HG03064 (cell line): ENCODE measurements around the gene AGL.
"Not testable (repeated sequence)": the region's sequence is repeated elsewhere in the genome, so short reads cannot be mapped to it uniquely, and the experiment has no call there.

ENCODE experiments used
- ATAC-seq: cut with Tn5 transposase; IDR thresholded peaks from one replicate; pipeline ENCODE4 v1.9.1; 2021; ENCODE audit warnings: low read depth; ENCODE audit not compliant: unreplicated experiment

Gene AGL

GRCh38 chr1:99935534-99935933 lies 85.4 kb downstream of the AGL start:
- no peak for ATAC-seq

GRCh38 chr1:99936071-99936470 lies 85.9 kb downstream of the AGL start:
- no peak for ATAC-seq

- ATAC-seq, result no peak
Measured at GRCh38 chr1:99942723-99943122, 92.6 kb downstream of the AGL start.

- ATAC-seq, result no peak
Measured at GRCh38 chr1:99943223-99943794, 93.1 kb downstream of the AGL start.

GRCh38 chr1:99944192-99944591 lies 94.0 kb downstream of the AGL start:
- ATAC-seq, result no peak

DNA sequence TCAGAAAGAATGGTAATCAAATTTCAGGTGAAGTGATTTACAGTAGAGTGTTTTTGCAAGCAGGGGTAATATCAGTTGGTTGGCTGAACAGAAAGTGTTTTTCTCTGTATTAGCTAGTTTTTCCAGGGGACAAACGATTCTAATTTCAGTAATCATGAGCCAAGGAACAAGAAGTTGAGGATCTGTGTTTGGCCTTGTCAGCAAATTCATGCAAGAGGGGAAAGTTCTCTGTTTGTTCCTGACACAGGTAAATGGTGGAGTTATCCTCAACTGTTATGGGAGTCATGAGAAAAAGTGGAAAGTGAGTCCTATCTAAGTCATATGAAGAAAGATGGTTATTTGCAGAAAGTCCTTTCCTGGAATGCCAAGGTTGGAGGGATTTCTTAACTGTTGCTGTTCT lies 95.0 kb downstream of the AGL start:
- no peak for ATAC-seq

GRCh38 chr1:99950486-99950885 lies 100.3 kb downstream of the AGL start:
- no peak for ATAC-seq

- ATAC-seq, result no peak
Measured at GRCh38 chr1:99952522-99952921, 102.4 kb downstream of the AGL start.

DNA sequence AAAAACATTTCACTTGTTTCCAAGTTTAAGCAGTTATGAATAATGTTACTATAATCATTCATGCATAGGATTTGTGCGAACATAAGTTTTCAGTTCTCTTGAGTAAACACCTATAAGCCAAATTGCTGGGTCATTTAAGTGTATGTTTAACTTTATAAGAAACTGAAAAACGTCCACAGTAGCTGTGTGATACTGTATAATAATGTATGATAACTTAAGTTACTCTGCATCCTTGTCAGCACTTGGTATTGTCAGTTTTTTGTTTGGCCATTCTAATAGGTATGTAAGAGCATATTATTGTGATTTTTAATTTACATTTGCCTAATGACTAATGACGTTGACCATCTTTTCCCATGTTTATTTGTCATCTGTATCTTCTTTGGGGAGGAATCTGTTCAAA lies 105.2 kb downstream of the AGL start:
- no peak for ATAC-seq

- ATAC-seq, result no peak
Measured at GRCh38 chr1:99956755-99957154, 106.6 kb downstream of the AGL start.

GRCh38 chr1:99957818-99958217 lies 107.7 kb downstream of the AGL start:
- no peak for ATAC-seq

DNA sequence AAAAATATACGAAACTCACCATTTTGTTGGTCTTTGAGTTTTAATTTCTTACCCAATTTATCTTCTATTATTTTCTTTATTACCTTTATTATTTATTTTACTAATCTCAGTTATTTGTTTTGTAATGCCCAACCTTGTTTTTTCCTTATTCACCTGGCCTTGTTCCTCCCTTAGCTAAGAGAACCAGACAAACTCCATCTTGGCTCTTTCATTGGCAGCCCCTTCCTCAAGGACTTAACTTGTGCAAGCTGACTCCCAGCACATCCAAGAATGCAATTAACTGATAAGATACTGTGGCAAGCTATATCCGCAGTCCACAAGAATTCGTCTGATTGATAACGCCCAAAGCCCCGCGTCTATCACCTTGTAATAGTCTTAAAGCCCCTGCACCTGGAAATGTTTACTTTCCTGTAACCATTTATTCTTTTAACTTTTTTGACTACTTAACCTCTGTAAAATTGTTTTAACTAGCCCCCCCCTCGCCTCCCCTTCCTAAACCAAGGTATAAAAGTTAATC lies 109.1 kb downstream of the AGL start:
- not testable (repeated sequence) for ATAC-seq

GRCh38 chr1:99960260-99960659 lies 110.1 kb downstream of the AGL start:
- ATAC-seq, result not testable (repeated sequence)

DNA sequence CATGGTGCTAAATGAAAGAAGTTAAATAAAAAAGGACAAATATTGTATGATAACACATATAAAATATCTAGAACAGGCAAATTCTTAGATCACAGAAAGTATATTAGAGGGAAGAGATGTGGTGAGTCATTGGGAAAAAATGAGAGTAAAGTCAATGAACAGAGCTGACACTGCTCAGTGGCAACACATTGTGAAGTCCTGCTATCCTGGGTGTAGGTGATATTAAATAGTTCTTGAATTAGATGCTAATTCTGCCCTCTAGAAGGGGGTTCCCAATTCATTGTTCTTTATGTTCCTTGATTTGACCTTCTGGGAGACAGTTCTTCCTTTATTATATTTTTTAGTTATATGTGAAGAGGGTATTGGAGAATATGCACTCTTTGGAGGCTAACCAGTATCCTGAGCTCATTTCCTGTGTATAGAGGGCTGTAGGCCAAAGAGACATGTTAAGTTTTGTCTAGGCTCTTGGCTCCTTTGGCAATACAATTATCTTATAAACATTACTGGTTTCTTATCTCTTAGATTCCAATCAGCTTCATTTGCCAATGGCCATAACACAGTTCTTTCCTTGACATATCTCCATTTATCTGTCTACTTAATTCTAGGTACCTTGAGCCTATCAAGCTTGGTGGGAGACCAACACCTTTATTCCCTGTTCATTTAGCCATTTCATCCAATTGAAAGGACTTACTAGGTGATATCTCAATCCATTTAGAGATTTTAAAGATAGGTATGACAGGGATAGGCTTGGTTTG lies 113.1 kb downstream of the AGL start:
- no peak for ATAC-seq

DNA sequence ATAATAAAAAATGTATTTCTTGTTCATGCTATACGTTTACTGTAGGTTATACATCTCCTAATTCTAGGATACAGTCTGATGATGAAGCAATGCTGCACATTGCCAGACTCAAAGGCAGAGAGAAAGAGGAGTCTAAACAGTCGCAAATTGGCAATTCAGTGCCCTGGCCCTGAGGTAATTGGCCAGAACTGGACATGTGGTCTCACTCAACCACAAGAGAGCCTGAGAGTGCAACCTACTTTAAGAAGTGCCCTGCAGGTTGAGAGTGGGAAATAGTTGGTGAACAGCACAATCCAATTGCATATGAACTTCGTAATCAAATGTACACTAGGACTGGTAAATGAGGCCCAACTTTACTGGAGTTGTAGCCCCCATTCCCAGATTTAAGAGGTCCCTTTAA lies 114.6 kb downstream of the AGL start:
- no peak for ATAC-seq

- no peak for ATAC-seq
Measured at GRCh38 chr1:99965646-99966375, 115.7 kb downstream of the AGL start.

DNA sequence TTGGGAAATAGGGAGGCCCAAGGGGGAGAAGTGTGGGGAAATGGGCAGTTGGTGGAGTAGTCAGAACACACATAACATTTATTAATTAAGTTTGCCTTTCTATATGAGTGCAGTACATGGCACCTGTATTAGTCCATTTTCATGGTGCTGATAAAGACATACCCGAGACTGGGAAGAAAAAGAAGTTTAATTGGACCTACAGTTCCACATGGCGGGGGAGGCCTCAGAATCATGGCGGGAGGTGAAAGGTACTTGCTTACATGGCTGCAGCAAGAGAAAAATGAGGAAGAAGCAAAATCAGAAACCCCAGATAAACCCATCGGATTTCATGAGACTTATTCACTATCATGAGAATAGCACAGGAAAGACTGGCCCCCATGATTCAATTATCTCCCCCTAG lies 118.1 kb downstream of the AGL start:
- no peak for ATAC-seq

GRCh38 chr1:99969260-99969728 lies 119.1 kb downstream of the AGL start:
- ATAC-seq, result no peak

GRCh38 chr1:99969729-99970621 lies 119.8 kb downstream of the AGL start, which contains the start of gene SLC35A3:
Gene SLC35A3 (plus strand): TSS chr1:99969996. CDS start chr1:99993555, 23,559 bp downstream.
- ATAC-seq, result peak; percentile 90

GRCh38 chr1:99970713-99971255 lies 120.6 kb downstream of the AGL start:
- ATAC-seq, result no peak
